ENCODE results near the gene CHST2. TPM values are rescaled to one million over a fixed set of nuclear protein-coding genes. Genes with fewer than 3 reads are reported as not detected.

Gene CHST2
- total RNA-seq, 4 donors from 2014 or later, result 1.6 to 9.8 (median 5.1) TPM

GRCh38 chr3:143105170-143105569 is 14.4 kb upstream of the CHST2 start:
- Histone ChIP-seq H3K27me3 (no peaks in the 10 kb centered on the region), H3K9me3 (peaks cover 0 to 25% (median 2%) of the 10 kb centered on the region in 3 donors), H3K4me3 (no peak overlapping the region), H3K36me3 (no peaks in the 10 kb centered on the region), H3K27ac (no peak overlapping the region), H3K4me1 (no peaks in the 10 kb centered on the region)
- 60 to 87% methylated on average over 1 to 5 of the region's 5 CpGs for WGBS, 2 donors (ENCODE audit: low coverage in 1 of 2)
- no peak for TF ChIP-seq POLR2A (IDR thresholded peaks at IDR 0.05)
- no peak for TF ChIP-seq CTCF (IDR thresholded peaks at IDR 0.05)
- no peak for TF ChIP-seq EP300 (IDR thresholded peaks at IDR 0.05)
- no peak for TF ChIP-seq POLR2AphosphoS5 (IDR thresholded peaks at IDR 0.05)
- ATAC-seq, result no peak

- no peak overlapping the region for H3K4me3 ChIP-seq
- H3K27ac ChIP-seq, result no peak overlapping the region
- no peak for ATAC-seq
- no peaks in the 10 kb centered on the region for H3K36me3 ChIP-seq
- no peak for TF ChIP-seq CTCF (IDR thresholded peaks at IDR 0.05)
- TF ChIP-seq POLR2A (IDR thresholded peaks at IDR 0.05), result no peak
- TF ChIP-seq EP300 (IDR thresholded peaks at IDR 0.05), result no peak
- TF ChIP-seq POLR2AphosphoS5 (IDR thresholded peaks at IDR 0.05), result no peak
- H3K9me3 ChIP-seq, result peaks cover 0 to 16% (median 2%) of the 10 kb centered on the region in 3 donors
- WGBS, 2 donors (ENCODE audit: low coverage in 1 of 2), result 71 to 100% methylated on average over 2 to 4 of the region's 5 CpGs
- H3K27me3 ChIP-seq, result no peaks in the 10 kb centered on the region
- no peaks in the 10 kb centered on the region for H3K4me1 ChIP-seq
Measured at GRCh38 chr3:143109861-143110260, 9.7 kb upstream of the CHST2 start.

- Histone ChIP-seq H3K27me3 (no peaks in the 10 kb centered on the region), H3K27ac (no peak overlapping the region), H3K36me3 (no peaks in the 10 kb centered on the region), H3K4me3 (no peak overlapping the region), H3K9me3 (peaks cover 0 to 11% (median 0%) of the 10 kb centered on the region in 3 donors), H3K4me1 (no peaks in the 10 kb centered on the region)
- ATAC-seq, result no peak
- 71 to 87% methylated on average over 3 of the region's 5 CpGs for WGBS, 2 donors (ENCODE audit: low coverage in 1 of 2)
- no peak for TF ChIP-seq CTCF (IDR thresholded peaks at IDR 0.05)
Measured at GRCh38 chr3:143110371-143110770, 9.2 kb upstream of the CHST2 start.

- 36 to 67% methylated on average over 3 to 7 of the region's 13 CpGs for WGBS, 2 donors (ENCODE audit: low coverage in 1 of 2)
- peaks cover 31% of the 10 kb centered on the region for H3K27me3 ChIP-seq
- H3K4me1 ChIP-seq, result peaks cover 0 to 20% (median 11%) of the 10 kb centered on the region in 3 donors
- TF ChIP-seq POLR2A (IDR thresholded peaks at IDR 0.05), result no peak
- no peak for TF ChIP-seq POLR2AphosphoS5 (IDR thresholded peaks at IDR 0.05)
- TF ChIP-seq CTCF (IDR thresholded peaks at IDR 0.05), result no peak
- no peak for TF ChIP-seq EP300 (IDR thresholded peaks at IDR 0.05)
- peak overlapping the region; percentile 48 to 73 for H3K4me3 ChIP-seq
- peak overlapping the region in 1 of 4 donors; percentile 81 for H3K27ac ChIP-seq
- no peak for ATAC-seq
- no peaks in the 10 kb centered on the region for H3K9me3 ChIP-seq
- H3K36me3 ChIP-seq, result no peaks in the 10 kb centered on the region
Measured at GRCh38 chr3:143118630-143119008, 952 bp upstream of the CHST2 start.

GRCh38 chr3:143119974-143120715 is 574 bp downstream of the CHST2 start:
- Histone ChIP-seq H3K27ac (peak overlapping the region in 3 of 4 donors; percentile 74 to 85 (median 81)), H3K4me3 (peak overlapping the region; percentile 48 to 73), H3K36me3 (no peaks in the 10 kb centered on the region), H3K9me3 (no peaks in the 10 kb centered on the region), H3K27me3 (peaks cover 31% of the 10 kb centered on the region), H3K4me1 (peaks cover 0 to 20% (median 11%) of the 10 kb centered on the region in 3 donors)
- no peak for TF ChIP-seq EP300 (IDR thresholded peaks at IDR 0.05)
- TF ChIP-seq POLR2AphosphoS5 (IDR thresholded peaks at IDR 0.05), result no peak
- TF ChIP-seq CTCF (IDR thresholded peaks at IDR 0.05), result no peak
- no peak for TF ChIP-seq POLR2A (IDR thresholded peaks at IDR 0.05)
- ATAC-seq, result peak; percentile 28
- no CpG with 5 or more reads among the region's 85 CpGs for WGBS, 2 donors (ENCODE audit: low coverage in 1 of 2)

All from gastroesophageal sphincter (tissue), 4 donors.